Measurements from ENCODE around the gene ZNF746.

DNA sequence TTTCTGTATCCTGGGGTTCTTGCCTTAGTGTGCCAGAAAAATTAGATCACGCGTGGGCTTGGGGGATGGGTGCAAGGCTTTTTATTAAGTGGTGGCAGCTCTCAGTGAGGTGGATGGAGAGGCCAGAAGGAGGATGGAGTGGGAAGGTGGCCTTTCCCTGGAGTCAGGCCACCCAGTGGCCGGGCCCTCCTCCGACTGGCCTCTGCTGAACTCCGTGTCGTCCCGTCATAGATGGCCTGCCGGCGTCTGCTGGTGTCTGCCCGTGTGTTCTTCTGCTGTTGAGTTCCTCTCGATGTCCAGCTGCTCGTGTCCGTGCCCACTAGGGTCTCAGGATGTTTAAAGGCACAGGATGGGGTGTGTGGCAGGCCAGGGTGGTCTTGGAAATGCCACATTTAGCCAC, 4.0 kb upstream of the ZNF746 start:
- TF ChIP-seq EZH2 (IDR thresholded peaks at IDR 0.05; ENCODE audit: insufficient read depth, low read length): no peak
- TF ChIP-seq, protein P1, sequence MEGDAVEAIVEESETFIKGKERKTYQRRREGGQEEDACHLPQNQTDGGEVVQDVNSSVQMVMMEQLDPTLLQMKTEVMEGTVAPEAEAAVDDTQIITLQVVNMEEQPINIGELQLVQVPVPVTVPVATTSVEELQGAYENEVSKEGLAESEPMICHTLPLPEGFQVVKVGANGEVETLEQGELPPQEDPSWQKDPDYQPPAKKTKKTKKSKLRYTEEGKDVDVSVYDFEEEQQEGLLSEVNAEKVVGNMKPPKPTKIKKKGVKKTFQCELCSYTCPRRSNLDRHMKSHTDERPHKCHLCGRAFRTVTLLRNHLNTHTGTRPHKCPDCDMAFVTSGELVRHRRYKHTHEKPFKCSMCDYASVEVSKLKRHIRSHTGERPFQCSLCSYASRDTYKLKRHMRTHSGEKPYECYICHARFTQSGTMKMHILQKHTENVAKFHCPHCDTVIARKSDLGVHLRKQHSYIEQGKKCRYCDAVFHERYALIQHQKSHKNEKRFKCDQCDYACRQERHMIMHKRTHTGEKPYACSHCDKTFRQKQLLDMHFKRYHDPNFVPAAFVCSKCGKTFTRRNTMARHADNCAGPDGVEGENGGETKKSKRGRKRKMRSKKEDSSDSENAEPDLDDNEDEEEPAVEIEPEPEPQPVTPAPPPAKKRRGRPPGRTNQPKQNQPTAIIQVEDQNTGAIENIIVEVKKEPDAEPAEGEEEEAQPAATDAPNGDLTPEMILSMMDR (IDR thresholded peaks at IDR 0.05; ENCODE audit: insufficient read depth, low read depth, low read length): no peak
